Fibroblast of villous mesenchyme (primary cell): Measurements from ENCODE around the gene MT1X. TPM values are rescaled to one million over a fixed set of nuclear protein-coding genes. Genes with fewer than 3 reads are reported as not detected.
"Not testable (repeated sequence)": the region's sequence is repeated elsewhere in the genome, so short reads cannot be mapped to it uniquely, and the experiment has no call there.

Experiments
- DNase-seq: peaks from one replicate; pipeline ENCODE4 v3.0.0-alpha.2; 2010; ENCODE audit warnings: low read depth
- H3K4me3 ChIP-seq: 2 replicates; pipeline ENCODE4 v1.5.1; 2011; ENCODE audit warnings: low read depth, mild to moderate bottlenecking, low read length
- total RNA-seq: library from RNA; depleted of rRNA; stranded (reverse); fragments of >200 nt; gene quantifications from 2 replicates; pipeline ENCODE4 v1.2.3, GENCODE V29; 2012
- TF ChIP-seq, protein P1 (sequence below): IDR thresholded peaks from 2 replicates; pipeline ENCODE4 v1.5.1; 2012; ENCODE audit warnings: low read depth, mild to moderate bottlenecking, low read length; ENCODE audit not compliant: insufficient read depth

Gene MT1X
- total RNA-seq, 1 donor, result 24.2 TPM

DNA sequence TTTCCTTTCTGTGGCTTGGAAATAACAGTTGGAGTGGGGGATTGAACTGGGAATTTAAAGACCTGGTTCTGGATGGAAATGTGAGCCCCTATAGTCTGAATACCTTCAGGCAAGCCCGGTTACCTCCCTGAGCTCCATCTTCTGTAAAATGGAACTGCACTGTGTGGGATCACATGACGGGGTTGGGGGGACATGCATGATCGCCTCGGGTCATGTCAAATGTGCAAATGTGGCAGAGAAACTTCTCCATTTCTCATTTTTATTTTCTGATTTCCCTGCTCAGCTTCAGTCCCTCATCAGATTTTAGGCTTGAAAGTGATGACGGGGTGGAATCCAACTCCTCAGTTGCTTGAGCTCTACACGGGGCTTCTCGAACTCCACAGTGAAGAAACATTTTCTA, 29.1 kb upstream of the MT1X start:
- no peak overlapping the region for H3K4me3 ChIP-seq
- DNase-seq, result no peak
- TF ChIP-seq, protein P1, sequence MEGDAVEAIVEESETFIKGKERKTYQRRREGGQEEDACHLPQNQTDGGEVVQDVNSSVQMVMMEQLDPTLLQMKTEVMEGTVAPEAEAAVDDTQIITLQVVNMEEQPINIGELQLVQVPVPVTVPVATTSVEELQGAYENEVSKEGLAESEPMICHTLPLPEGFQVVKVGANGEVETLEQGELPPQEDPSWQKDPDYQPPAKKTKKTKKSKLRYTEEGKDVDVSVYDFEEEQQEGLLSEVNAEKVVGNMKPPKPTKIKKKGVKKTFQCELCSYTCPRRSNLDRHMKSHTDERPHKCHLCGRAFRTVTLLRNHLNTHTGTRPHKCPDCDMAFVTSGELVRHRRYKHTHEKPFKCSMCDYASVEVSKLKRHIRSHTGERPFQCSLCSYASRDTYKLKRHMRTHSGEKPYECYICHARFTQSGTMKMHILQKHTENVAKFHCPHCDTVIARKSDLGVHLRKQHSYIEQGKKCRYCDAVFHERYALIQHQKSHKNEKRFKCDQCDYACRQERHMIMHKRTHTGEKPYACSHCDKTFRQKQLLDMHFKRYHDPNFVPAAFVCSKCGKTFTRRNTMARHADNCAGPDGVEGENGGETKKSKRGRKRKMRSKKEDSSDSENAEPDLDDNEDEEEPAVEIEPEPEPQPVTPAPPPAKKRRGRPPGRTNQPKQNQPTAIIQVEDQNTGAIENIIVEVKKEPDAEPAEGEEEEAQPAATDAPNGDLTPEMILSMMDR, result no peak

GRCh38 chr16:56657555-56658326, 24.5 kb upstream of the MT1X start, which contains the start of gene MT1F:
Gene MT1F, plus strand, starts transcription at chr16:56657959. Its CDS starts 100 bp downstream, at chr16:56658059.
- peak within 1 kb of the TSS; percentile 43 for H3K4me3 ChIP-seq
- DNase-seq, result peak; percentile 23
- TF ChIP-seq, protein P1, result no peak

GRCh38 chr16:56658327-56658875, 23.9 kb upstream of the MT1X start:
- no peak for DNase-seq
- no peak overlapping the region for H3K4me3 ChIP-seq
- TF ChIP-seq, protein P1, result no peak

DNA sequence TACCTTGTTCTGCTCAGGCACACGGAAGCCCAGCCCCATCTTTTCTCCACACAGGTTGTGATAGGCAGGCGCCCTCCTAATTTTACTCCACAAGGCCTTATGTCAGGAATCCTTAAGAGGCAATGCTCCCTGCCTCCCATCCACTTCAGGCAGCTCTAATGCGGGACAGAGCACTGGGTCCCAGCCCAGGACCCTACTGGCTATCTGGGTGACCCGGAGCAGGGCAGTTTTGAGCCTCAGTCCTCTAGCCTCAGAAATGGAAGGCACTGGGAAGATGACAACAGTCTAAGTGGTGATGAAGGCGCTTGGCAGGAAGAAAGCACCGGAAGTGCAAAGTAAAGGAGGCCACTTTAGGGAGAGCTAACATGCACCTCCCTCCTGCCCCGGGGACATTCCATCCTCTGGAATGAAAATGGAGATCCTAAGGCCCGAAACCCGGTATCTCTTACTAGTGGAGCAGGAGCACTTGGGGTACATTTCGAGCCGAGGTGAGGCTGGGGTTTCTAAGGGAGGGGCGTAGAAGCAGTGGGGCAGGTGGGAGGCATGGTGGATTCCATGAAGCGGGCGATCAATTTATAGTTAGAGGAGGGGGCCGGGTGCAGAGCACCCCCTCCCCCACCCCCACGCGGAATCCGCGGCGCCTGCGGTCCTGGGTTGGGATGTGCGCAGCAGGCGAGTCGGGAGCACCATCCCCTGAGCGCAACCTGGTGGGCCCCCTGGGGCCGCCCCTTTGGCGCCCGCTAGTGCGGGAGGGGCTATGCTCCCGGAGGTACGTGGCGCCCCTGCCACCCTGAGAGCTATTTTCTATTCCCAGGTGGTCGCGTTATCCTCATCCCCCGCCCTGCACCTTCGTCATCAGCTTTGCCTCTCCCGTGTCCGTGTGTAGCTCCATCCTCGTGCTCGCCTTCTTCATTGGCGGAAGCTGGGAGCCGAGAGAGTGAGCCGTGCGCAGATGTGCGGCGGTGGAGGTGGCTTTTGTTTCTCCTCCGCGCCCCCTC, 19.6 kb upstream of the MT1X start:
- no peak overlapping the region for H3K4me3 ChIP-seq
- TF ChIP-seq, protein P1, result no peak
- DNase-seq, result no peak

GRCh38 chr16:56664506-56664905, 17.8 kb upstream of the MT1X start:
- TF ChIP-seq, protein P1, result no peak
- DNase-seq, result no peak
- no peak overlapping the region for H3K4me3 ChIP-seq

DNA sequence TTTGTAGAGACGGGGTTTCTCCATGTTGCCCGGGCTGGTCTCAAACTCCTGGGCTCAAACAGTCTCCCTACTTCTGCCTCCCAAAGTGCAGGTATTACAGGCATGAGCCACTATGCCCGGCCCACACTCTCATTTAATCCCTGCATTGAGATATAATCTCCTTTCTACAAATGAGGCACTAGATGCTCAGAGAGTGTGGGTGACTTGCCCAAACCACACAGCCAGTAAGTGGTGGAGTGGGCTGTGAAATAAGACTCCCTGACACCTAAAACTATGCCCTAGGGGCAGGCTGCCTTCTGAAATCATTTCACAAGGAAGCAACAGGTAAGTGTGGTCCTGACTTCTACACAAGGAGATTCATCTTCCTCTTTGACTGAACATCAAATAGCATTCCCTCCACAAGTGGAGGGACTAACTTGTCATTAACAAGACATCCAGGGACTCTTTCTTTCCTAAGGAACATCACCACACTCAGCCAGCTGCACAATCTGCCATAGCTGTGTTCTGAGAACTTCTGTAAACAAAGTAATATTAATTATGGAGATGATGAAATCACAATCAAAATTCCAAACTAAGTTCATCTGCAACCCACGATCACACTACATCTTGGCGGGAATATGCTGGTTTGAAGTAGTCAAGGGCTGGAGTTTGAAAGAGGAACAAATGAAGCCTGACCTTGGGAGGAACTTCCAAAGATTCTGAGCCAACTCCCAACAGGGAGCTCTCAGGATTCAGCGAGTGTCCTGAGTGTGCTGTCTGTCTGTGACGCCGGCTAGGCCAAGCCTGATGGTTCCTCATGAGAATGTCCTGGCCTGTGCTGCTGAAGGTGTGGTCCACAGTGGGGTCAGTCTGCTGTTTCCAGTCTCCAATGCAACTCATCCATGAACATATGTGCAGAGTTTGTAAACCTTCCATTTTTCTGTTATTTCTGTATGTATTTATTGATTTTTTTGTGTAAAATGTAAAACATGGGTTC, 16.7 kb upstream of the MT1X start:
- not testable (repeated sequence) for H3K4me3 ChIP-seq, DNase-seq
